Endothelial cell of umbilical vein (primary cell): ENCODE measurements around the gene TLE4. TPM values are rescaled to one million over a fixed set of nuclear protein-coding genes. Genes with fewer than 3 reads are reported as not detected.

Source experiments
- BruUV-seq: library from RNA; stranded (reverse); fragments of 400-500 nt; replicated peaks from 2 replicates; lab custom pipeline; 2021; lab: Mats Ljungman, UMichigan
- CTCF ChIA-PET: fragments of 300-600, 350-600 bp; sonication (Branson Sonifier 250); formaldehyde crosslinking; loops from one replicate; lab custom pipeline; 2021; ENCODE audit warnings: antibody characterized with exemption, inconsistent platforms; lab: Charles Lee
- POLR2A ChIA-PET: fragments of 300-600, 350-600 bp; sonication (Branson Sonifier 250); formaldehyde crosslinking; loops from one replicate; lab custom pipeline; 2021; ENCODE audit warnings: antibody characterized with exemption, inconsistent platforms; lab: Charles Lee
- DNase-seq: peaks from one replicate; pipeline ENCODE4 v3.0.0-alpha.2; 2011; ENCODE audit warnings: low read depth, low spot score
- FAIRE-seq: peaks from 2 replicates; lab custom pipeline; 2011; peaks lifted over from hg19 to GRCh38; lab: Jason Lieb, UNC
- H2AFZ ChIP-seq: 2 replicates; pipeline ENCODE4 v1.6.0; 2012; ENCODE audit warnings: low read depth, low read length, control low read depth, inconsistent platforms
- H3K27ac ChIP-seq: 2 replicates; pipeline ENCODE4 v1.5.1; 2011; ENCODE audit warnings: low read depth, mild to moderate bottlenecking, control low read depth, low read length, moderate library complexity; ENCODE audit not compliant: insufficient read depth
- H3K27me3 ChIP-seq, 2 experiments: 2 replicates each; pipeline versions ENCODE4 v1.6.0 to v1.6.1; 2011; ENCODE audit warnings: low read length in 2 of 2, mixed read lengths in 1 of 2; ENCODE audit not compliant: control insufficient read depth in 2 of 2, insufficient read depth in 2 of 2
- H3K36me3 ChIP-seq, 2 experiments: 2 replicates in 1 of 2; 3 replicates in 1 of 2; pipeline ENCODE4 v1.5.1; 2011; ENCODE audit warnings: low read length in 2 of 2, mild to moderate bottlenecking in 1 of 2, moderate library complexity in 1 of 2; ENCODE audit not compliant: control insufficient read depth in 2 of 2, insufficient read depth in 2 of 2; ENCODE audit errors: extremely low read depth in 1 of 2
- H3K4me1 ChIP-seq: 3 replicates; pipeline ENCODE4 v1.5.1; 2011; ENCODE audit warnings: mild to moderate bottlenecking, low read length; ENCODE audit not compliant: control insufficient read depth, insufficient read depth; ENCODE audit errors: extremely low read depth
- H3K4me2 ChIP-seq: 2 replicates; pipeline ENCODE4 v1.6.1; 2011; ENCODE audit warnings: low read length, control low read depth, mixed read lengths; ENCODE audit not compliant: insufficient read depth
- H3K4me3 ChIP-seq, 3 experiments: fragments of 200-600 bp in 1 of 3; sonication (generic), shearing (Covaris generic) in 1 of 3; replicated peaks in 1 of 3; 2 replicates each; pipeline ENCODE4 v1.5.1; 2011 to 2016; ENCODE audit warnings: control low read depth in 3 of 3, low read length in 3 of 3, mild to moderate bottlenecking in 2 of 3, inconsistent platforms in 1 of 3, low read depth in 1 of 3, moderate library complexity in 1 of 3; ENCODE audit not compliant: insufficient read depth in 1 of 3
- H3K79me2 ChIP-seq: 2 replicates; pipeline ENCODE4 v1.6.0; 2012; ENCODE audit warnings: low read length, inconsistent platforms; ENCODE audit not compliant: control insufficient read depth, insufficient read depth
- H3K9ac ChIP-seq: replicated peaks from 2 replicates; pipeline ENCODE3; 2011; ENCODE audit warnings: low read length, control low read depth; ENCODE audit not compliant: insufficient read depth; ENCODE audit errors: extremely low read depth
- H3K9me1 ChIP-seq: replicated peaks from 3 replicates; pipeline ENCODE4 v1.6.0; 2011; ENCODE audit warnings: mild to moderate bottlenecking, low read length; ENCODE audit not compliant: control insufficient read depth, insufficient read depth; ENCODE audit errors: extremely low read depth
- H3K9me3 ChIP-seq: replicated peaks from 2 replicates; pipeline ENCODE4 v1.5.1; 2012; ENCODE audit warnings: low read length, inconsistent platforms; ENCODE audit not compliant: control insufficient read depth, insufficient read depth
- H4K20me1 ChIP-seq: replicated peaks from 2 replicates; pipeline ENCODE3; 2011; ENCODE audit warnings: mild to moderate bottlenecking, low read length; ENCODE audit not compliant: control insufficient read depth, insufficient read depth; ENCODE audit errors: extremely low read depth
- CTCF ChIP-seq, 2 donors: IDR thresholded peaks; 1 replicate in 1 of 2; 2 replicates in 1 of 2; pipeline ENCODE4 v1.5.1; 2011; ENCODE audit warnings: low read length in 2 of 2, mild to moderate bottlenecking in 2 of 2, moderate library complexity in 2 of 2, control low read depth in 1 of 2, inconsistent platforms in 1 of 2, low read depth in 1 of 2; ENCODE audit not compliant: insufficient read depth in 1 of 2; ENCODE audit errors: extremely low read depth in 1 of 2
- EZH2 ChIP-seq: IDR thresholded peaks from 2 replicates; pipeline ENCODE4 v1.6.1; 2012; ENCODE audit warnings: borderline replicate concordance, low read depth, mild to moderate bottlenecking, moderate library complexity, low read length, inconsistent platforms; ENCODE audit not compliant: severe bottlenecking
- FOS ChIP-seq: IDR thresholded peaks from 2 replicates; pipeline ENCODE4 v1.6.1; 2011; ENCODE audit warnings: mild to moderate bottlenecking, low read length, moderate library complexity, borderline replicate concordance; ENCODE audit not compliant: insufficient read depth
- GATA2 ChIP-seq: IDR thresholded peaks from 2 replicates; pipeline ENCODE4 v1.7.0; 2011; ENCODE audit warnings: low read depth, mild to moderate bottlenecking, moderate library complexity, mixed read lengths, low read length; ENCODE audit not compliant: insufficient read length, insufficient read depth
- JUN ChIP-seq: IDR thresholded peaks from 2 replicates; pipeline ENCODE4 v1.6.1; 2011; ENCODE audit warnings: borderline replicate concordance, low read depth; ENCODE audit not compliant: insufficient read length, insufficient read depth
- MAX ChIP-seq: IDR thresholded peaks from 2 replicates; pipeline ENCODE4 v1.6.1; 2011; ENCODE audit not compliant: insufficient read depth, insufficient read length
- MYC ChIP-seq: IDR thresholded peaks from one replicate; pipeline ENCODE4 v1.6.1; 2011; ENCODE audit warnings: mild to moderate bottlenecking, low read depth, low read length
- POLR2A ChIP-seq: IDR thresholded peaks from 2 replicates; pipeline ENCODE4 v1.6.1; 2012; ENCODE audit warnings: low read depth, mild to moderate bottlenecking, control low read depth, low read length
- POLR2AphosphoS5 ChIP-seq: IDR thresholded peaks from 2 replicates; pipeline ENCODE4 v1.6.1; 2012; ENCODE audit warnings: low read depth, mild to moderate bottlenecking, control low read depth, low read length, moderate library complexity; ENCODE audit not compliant: insufficient read depth
- dilution Hi-C: fragments of 300-500 bp; cut with MboI; formaldehyde crosslinking; loops from one replicate; pipeline ENCODE4 v1.15.0; 2019; ENCODE audit warnings: low sequenced_read_pairs; ENCODE audit not compliant: extremely low pct_ligation_motif_present
- intact Hi-C: fragments of 100-400 bp; cut with micrococcal nuclease; formaldehyde crosslinking; loops from one replicate; pipeline ENCODE4 v1.10.0; 2022
- polyA plus RNA-seq, 4 experiments: library from polyadenylated mRNA; depleted of rRNA in 3 of 4; stranded (reverse) in 3 of 4; unstranded in 1 of 4; fragments of >200 nt; gene quantifications; 2 replicates each; pipeline versions ENCODE4 v1.2.1 to v1.2.3, GENCODE V29; 2011 to 2012; ENCODE audit warnings: missing spikeins in 1 of 4
- total RNA-seq: library from RNA; stranded (reverse); gene quantifications from 2 replicates; pipeline ENCODE4 v1.2.3, GENCODE V29; 2021

The TLE4 gene
- total and polyA plus RNA-seq, 2 donors (not counting 3 experiments of a cell fraction or from before 2014, with no cell fraction given), result 31.4 to 32.3 TPM

- H3K4me3 ChIP-seq, result no peak overlapping the region
- dilution Hi-C loops, result no loop called here
- CTCF ChIA-PET, result no interaction called here
- H2AFZ ChIP-seq, result no peak overlapping the region
- BruUV-seq, result no TSS peak
- POLR2A ChIA-PET, result no interaction called here
- H3K9me1 ChIP-seq, result no peaks in the 10 kb centered on the region
- H3K36me3 ChIP-seq, result peaks cover 0 to 11% of the 10 kb centered on the region in 2 experiments
- no peaks in the 10 kb centered on the region for H3K9me3 ChIP-seq
- no peaks in the 10 kb centered on the region for H3K79me2 ChIP-seq
- FAIRE-seq (no peak), DNase-seq (no peak)
- intact Hi-C loops, result no loop called here
- TF ChIP-seq MAX (no peak), POLR2A (no peak), POLR2AphosphoS5 (no peak), FOS (no peak), MYC (no peak), GATA2 (no peak), EZH2 (no peak), JUN (no peak), CTCF (IDR thresholded peaks at IDR 0.05; ENCODE audit: extremely low read depth in 1 of 2, insufficient read depth in 1 of 2, low read depth in 1 of 2, low read length in 2 of 2) (no peak)
- no peak overlapping the region for H3K9ac ChIP-seq
- H3K4me2 ChIP-seq, result no peak overlapping the region
- no peaks in the 10 kb centered on the region for H3K27me3 ChIP-seq
- no peak overlapping the region for H3K27ac ChIP-seq
- no peaks in the 10 kb centered on the region for H4K20me1 ChIP-seq
- H3K4me1 ChIP-seq, result no peaks in the 10 kb centered on the region
Measured at GRCh38 chr9:79707589-79707988, 135.8 kb downstream of the TLE4 start.
